HG03280 (cell line): Measurements from ENCODE around the gene CISD2.
"Not testable (repeated sequence)": the region's sequence is repeated elsewhere in the genome, so short reads cannot be mapped to it uniquely, and the experiment has no call there.

ENCODE experiments used
- ATAC-seq: cut with Tn5 transposase; IDR thresholded peaks from one replicate; pipeline ENCODE4 v1.9.1; 2021; ENCODE audit warnings: mild to moderate bottlenecking, moderate library complexity; ENCODE audit not compliant: unreplicated experiment

CISD2 gene

DNA sequence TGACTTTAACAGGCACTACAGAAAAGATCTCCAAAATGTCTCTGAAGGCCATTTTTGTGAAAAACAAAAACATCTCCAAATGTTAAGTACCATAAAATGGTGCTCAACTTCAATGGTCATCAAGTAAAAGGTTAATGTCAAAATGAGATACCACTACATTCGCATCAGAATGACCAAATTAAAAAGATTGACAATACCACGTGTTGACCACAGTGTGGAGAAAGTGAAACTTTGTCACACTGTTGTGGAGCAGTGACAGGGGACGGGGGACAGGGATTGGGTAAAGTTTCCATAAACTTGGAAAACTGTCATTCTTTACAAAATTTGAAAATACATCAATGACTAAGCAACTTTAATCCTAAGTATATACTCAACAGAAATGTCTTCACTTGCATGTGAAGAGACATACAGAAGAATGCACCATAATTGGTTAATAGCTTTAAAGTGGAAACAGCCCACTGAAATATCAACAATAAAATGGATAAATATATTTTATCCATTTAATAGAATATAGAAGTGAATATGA lies 19.1 kb upstream of the CISD2 start:
- ATAC-seq = no peak

DNA sequence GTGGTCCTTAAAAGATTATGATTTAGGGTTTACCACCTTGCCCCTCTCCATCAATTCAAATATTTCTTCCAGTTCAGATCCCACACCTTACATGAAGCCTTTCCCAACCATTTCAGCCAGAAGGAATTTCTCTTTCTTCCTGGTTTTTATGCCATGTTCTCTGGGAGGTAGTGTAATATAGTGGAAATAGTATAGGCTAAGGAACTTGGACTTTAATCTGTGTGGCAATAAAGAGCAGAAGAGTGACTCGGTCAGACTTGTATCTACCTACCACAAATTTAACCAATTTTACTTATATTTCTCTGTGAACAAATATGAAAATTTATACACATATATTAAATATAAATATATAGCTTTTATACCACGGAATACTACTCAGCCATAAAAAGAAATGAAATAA lies 18.4 kb upstream of the CISD2 start:
- no peak for ATAC-seq

DNA sequence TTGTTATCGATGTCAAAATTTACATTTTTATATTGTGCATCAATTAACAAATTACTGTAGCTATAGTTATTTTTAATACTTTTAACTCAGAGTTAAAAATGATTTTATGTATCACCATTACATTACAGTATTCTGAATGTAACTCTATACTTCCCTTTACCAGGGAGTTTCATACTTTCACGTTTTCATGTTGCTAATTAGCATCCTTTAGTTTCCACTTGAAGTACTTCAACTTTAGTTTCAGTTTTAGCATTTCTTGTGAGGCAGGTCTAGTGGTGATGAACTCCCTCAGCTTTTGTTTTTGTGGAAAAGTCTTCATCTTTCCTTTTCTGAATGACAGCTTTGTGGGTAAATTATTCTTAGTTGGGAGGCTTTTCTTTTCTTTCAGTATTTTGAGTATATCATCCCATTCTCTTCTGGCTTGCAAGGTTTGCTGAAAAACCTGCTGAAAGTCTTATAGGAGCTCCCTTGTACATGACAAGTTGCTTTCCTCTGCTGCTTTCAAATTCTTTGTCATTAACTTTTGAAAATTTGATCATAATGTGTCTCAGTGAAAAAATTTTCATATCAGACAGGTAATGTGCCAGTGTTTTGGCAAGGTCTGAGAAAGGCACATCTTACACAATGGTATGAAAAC lies 9.8 kb upstream of the CISD2 start:
- ATAC-seq = no peak

DNA sequence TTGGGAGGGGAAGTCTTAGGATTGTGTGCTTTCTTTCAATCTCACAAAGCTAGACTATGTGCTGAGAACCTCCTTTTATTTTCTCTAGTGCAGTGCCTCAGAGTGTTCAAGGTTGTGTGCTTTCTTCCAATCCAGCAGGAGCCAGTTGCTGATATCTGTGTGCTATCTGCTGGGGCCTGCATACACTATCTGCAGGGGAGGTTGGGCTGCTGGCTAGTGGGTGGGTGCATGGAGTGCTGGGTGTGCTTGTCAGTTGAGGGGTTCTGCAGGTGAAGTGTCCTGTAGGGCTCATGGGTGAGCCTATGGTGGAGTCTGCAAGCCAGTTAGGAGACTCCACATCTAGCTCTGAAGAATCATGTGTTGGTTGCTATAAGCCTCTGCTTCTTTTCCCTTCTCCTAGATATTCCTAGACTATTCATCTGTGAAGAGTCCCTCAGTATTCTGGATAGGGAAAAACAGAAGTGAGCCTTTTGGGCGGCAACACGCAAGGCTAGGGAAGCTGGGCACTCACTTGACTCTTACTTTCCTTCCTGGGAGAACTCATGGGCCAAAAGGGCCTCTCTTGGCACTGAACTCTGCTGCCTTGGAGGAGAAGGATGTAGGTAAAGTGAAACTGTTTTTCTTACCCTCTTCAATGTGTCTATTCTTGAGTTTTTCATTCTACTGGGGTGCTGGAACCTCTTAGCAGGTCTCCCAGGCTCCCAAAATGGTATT lies 8.0 kb upstream of the CISD2 start:
- ATAC-seq = no peak

DNA sequence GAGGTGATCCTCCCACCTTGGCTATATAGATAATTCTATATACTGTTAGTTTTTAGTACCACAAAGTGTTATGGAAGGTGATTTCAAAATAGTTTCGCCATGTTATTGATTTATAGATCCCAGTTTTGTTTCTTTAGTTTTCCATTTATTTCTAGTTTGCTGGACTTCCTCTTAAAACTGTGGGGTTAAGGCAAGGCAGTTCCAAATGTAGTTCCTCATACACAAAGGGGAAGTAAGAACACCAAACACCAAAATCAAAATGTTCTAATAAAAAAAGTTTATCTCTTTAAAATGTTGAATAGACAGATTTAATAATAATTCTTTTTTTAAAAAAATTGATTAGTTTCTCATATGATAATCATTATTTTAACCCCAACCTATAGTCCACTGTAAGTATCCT lies 6.8 kb upstream of the CISD2 start:
- no peak for ATAC-seq

DNA sequence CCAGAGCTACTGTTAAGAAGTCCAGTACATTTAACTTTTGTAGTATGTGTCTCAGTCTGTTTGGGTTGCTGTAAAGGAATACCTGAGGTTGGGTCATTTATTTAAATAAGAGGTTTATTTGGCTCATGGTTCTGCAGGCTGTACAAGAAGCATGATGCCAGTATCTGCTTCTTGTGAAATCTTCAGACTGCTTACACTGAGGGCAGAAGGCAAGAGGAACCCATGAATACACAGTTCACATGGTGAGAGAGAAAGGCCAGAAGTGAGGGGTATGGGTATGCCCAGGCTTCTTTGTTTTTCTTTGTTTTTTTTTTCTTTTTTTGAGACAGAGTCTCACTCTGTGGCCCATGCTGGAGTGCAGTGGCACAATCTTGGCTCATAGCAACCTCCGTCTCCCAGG lies 6.0 kb upstream of the CISD2 start:
- no peak for ATAC-seq

DNA sequence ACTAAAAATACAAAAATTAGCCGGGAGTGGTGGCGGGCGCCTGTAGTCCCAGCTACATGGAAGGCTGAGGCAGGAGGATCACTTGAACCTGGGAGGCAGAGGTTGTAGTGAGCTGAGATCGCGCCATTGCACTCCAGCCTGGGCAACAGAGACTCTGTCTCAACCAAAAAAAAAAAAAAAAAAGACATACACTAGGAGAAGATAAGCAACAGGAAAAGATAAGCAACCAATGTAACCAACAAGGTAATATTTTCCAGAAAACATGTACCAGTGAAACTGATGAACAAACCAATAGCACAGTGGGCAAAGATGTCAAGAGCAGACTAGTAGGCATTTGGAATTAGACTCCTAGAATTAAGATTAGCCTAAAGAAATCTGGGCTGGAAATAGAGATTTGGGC lies 3.5 kb upstream of the CISD2 start:
- not testable (repeated sequence) for ATAC-seq

DNA sequence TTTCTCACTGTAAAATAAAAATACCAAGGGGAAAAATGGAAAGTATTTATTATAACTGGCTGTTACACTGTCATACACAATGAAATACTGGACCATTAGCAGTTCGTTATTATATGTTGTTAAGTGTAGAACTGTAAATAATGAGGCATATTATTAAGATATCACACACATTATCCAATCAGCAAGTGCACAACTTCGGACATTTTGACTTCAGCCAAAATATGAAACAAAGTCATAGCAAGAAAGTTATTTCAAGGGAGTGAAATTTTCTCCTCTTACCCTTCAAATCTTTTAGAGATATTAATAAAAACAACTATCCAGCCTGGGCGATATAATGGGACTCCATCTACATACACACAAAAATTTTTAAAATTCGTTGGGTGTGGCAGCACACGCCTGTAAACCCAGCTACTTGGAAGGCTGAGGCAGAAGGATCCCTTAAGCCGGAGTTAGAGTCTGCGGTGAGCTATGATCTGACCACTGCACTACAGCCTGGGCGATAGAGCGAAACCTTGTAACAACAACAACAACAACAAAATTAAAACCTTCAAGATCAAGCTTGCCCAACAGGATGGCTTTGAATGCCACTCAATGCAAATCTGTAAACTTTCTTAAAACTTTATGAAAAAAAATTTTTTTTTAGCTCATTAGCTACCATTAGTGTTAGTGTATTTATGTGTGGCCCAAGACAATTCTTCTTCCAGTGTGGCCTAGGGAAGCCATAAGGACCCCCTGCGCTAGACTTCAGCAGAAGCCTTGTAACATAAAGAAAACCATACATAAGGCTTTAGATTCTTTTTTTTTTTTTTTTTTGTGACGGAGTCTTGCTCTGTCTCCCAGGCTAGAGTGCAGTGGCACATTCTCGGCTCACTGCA lies 1.3 kb upstream of the CISD2 start:
- ATAC-seq = peak; percentile 17

DNA sequence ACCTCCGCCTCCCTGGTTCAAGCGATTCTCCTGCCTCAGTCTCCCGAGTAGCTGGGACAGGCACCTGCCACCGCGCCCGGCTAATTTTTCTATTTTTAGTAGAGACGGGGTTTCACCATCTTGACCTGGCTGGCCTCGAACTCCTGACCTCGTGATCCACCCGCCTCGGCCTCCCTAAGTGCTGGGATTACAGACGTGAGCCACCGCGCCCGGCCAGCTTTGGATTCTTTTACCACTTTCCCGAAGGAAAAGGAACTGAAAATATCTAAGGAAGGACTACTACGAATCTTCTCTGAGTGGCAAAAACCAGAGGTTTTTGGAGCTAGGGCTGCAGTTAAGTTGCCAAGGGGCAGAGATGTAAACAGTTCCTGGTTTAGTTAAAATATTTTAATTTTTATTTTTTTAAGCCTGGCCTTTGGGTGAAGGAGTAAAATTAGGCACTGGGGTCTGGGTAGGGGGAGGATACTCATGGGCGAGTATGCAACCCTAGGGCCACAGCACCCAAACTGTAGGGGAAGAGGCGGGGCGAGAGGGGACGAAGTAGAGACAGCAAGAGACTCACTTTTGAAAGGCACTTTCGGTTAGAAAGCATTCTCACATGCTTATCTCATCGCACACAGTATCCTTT lies 525 bp upstream of the CISD2 start:
- no peak for ATAC-seq

DNA sequence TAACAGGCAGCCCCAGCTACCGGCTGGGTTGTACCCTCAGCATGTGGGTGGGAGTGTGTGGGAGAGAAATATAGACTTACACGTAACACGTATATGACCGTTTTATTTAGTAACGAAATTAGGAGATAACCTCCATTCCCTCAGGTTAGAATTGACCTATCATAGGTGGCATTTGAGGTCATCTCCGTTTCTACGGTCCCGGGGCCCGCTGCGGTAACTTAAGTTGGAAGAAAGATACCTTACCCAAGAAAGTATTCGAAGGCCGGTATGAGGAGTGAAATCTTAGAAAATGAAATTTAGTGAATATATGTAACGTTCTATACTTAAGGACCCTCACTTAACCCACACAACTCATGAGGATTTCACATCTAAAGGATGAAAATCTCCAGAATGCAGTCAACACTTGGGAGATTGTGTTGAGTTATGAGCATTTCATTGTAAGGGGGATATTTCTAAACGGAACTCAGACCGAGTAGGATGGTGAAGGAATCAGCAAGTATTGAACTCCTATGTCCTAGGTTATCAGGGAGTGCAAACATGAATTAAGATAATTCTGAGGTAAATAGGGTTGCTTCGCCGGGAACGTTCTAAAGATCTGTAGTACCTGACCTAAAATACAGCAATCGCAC lies 891 bp downstream of the CISD2 start:
- peak; percentile 25 for ATAC-seq

DNA sequence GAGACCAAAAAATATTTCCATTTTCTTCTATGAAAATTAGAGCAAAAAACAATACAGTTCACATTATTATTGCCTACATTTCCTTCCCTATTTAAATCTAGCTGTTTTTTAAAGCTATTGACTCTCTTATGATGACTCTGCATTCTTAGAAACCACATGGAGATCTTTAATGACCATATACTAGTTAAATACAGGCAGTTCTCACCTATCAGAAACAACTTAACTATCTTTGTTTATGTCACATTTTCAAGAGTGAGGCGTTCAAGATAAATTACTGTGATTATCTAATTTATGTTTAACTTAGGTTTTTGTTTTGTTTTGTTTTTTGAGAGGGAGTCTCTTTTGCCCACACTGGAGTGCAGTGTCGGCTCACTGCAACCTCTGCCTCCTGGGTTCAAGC lies 3.0 kb downstream of the CISD2 start:
- no peak for ATAC-seq

DNA sequence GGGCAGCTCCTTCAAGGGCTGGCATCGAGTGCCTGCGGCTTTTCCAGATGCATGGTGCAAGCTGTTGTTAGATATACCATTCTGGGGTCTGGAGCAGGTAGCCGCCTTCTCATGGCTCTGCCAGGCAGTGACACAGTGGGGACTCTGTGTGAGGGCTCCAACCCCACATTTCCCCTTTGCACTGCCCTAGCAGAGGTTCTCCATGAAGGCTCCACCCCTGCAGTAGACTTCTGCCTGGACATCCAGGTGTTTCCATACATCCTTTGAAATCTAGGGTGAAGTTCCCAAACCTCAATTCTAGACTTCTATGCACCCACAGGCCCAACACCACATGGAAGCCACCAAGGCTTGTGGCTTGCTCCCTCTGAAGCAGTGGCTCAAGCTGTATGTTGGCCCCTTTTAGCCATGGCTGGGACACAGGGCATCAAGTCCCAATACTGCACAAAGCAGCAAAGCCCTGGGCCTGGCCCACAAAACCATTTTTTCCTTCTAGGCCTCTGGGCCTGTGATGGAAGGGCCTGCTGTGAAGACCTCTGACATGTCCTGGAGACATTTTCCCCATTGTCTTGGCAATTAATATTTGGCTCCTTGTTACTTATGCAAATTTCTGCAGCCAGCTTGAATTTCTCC lies 8.8 kb downstream of the CISD2 start:
- not testable (repeated sequence) for ATAC-seq

DNA sequence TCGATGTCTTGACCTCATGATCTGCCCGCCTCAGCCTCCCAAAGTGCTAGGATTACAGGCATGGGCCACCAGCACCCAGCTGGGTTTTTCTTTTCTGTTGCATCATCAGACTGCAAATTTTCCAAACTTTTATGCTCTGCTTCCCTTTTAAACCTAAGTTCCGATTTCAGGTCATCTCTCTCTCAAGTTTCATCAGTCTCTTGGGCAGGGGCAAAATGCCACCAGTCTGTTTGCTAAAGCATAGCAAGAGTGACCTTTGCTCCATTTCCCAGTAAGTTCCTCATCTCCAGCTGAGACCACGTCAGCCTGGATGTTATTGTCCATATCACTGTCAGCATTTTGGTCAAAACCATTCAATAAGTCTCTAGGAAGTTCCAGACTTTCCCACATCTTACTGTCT lies 9.6 kb downstream of the CISD2 start:
- ATAC-seq = not testable (repeated sequence)

DNA sequence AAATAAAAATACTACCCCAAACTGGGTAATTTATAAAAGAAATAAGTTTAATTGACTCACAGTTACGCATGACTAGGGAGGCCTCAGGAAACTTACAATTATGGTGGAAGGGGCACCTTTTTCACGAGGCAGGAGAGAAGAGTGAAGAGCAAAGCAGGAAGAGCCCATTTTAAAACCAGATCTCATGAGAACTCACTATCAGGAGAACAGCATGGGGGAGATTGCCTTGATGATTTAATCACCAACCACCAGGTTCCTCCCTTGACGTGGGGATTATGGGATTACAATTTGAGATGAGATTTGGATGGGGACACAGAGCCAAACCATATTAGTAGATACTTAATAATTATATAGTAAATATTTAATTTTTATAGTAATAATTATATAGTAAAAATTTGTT lies 10.1 kb downstream of the CISD2 start:
- no peak for ATAC-seq

DNA sequence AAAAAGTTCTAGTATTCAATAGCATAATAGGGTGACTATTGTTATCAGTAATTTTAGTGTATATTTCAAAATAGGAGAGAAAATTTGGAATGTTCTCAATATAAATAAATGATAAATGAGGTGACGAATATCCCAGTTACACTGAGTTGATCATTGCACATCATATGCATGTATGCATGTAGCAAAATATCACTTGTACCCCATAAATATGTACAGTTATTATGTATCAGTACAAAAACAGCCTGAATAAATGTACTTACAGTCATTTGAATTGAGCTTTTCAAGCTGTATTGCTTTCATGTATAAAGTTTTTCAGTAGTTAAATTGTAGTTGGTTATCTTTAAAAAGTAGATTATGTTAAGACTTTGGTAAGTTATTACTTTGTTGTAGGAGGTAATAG lies 12.6 kb downstream of the CISD2 start:
- no peak for ATAC-seq

DNA sequence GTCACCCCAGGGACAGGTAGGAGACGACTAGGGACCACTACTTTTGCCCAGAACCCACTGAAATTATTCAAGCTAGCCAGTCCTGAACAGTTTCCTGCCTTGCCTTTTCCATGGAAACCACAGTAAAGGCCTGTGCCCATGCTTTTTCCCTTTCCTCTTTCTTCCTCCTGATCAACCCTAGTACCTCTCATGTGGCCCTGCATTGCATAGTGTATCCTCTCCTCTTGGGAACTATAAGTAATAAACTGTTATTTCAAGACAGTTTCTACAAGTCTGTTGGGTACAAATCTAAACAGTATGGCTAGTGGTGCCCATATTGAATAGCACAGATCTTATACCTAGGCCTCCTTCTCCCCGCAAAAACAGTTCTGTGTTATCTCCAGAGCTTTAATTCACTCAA lies 14.5 kb downstream of the CISD2 start:
- ATAC-seq = no peak

DNA sequence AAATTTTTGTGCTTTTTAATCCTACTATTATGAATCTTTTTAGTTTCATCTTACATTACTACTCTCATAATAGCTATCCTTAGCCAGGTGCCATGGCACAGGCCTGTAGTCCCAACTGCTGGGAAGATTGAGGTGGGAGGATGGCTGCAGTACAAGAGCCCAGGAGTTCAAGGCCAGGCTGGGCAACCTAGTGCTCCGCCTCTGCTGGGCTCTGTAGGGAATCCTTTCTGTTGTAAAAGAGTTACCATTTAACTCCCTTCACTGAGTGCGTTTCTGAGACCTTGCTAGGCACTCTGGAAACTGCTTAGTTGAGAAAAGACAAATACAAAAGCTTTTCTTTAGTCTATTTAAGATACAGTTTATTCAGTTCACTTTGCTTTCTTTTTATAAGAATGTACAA lies 19.8 kb downstream of the CISD2 start:
- ATAC-seq = not testable (repeated sequence)

DNA sequence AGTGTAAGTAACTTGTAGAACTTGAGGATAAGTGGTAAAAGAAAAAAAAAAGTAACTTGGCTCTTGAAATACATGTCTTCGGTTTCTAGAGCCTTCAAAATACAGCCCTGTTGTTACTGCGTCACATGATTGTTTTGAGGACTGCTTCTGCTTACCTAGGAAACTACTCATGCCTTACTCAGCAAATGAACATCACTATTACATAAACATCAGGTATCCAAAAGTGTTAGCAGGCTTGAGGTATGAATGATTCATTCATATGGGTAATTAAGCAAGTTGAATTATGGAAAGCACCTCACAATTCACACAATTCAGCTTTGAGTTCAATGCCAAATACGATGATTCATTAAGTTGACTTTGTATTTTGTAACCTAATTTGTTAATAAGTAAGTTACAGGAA lies 21.1 kb downstream of the CISD2 start:
- not testable (repeated sequence) for ATAC-seq

DNA sequence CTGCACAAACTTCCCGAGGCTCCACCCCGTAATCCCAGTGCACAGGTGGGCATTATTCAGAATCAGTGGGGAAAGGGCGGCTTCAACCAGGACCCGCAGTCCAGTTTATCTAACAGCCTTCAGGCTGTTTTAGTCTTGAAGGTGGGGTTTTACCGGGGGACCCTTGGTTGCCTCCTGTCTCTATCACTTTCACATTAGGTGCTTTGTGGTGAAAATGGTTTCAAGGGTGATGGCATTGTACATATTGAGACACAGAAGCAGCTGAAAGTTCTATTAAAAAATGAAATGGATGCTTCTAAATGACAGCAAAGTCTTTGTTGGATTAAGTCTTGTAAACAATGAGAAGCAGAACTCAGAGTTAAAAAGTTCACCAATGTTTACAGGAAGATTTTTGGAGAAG lies 27.8 kb downstream of the CISD2 start:
- not testable (repeated sequence) for ATAC-seq

DNA sequence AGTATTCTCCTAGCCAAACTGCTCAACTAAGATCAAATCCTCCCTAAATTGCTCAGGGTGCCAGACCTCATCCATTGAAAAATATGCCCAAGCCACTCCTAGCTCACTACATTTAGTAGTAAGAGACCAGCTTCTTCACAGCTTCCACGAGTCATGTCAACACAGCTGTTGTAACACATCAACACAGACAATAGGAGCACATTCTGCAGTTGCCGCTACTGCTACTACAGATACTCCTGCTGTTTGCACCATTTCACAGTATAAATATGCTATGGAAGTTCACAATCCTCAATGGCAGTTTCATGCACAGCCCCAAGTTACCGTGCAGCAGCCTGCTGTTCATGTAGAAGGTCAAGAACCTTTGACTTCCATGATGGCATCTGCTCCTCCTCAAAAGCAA lies 28.8 kb downstream of the CISD2 start:
- ATAC-seq = not testable (repeated sequence)
